Limb (tissue), 2 donors: Measurements from ENCODE around the gene BCAP29.
"Not testable (repeated sequence)": the region's sequence is repeated elsewhere in the genome, so short reads cannot be mapped to it uniquely, and the experiment has no call there.

Experiments used
- DNase-seq, 2 donors: peaks; one replicate each; pipeline ENCODE4 v3.0.0-alpha.2; 2016; ENCODE audit errors: extremely low spot score in 2 of 2

BCAP29 gene

GRCh38 chr7:107579885-107580715, at the start of gene BCAP29:
BCAP29 (plus strand) TSS chr7:107580246; CDS start chr7:107580773, 527 bp downstream.
- peak; percentile 78 to 83 for DNase-seq

DNA sequence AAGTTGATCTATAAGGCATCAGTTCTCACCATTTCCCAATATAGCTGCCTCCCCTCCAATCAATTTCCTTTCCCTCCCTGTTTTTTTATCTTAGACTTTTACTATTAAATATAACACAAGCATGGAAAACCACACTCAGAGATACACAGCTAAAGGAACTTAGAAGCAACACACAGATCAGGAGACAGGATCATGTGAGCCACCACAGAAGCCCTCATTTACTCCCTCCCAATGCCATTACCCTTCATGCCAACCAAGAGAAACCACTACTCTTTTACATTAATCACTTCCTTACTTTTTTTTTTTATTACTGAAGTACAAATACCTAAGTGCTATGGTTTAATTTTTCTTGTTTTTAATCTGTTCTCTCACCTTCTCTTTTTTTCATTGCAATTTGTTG, 49.3 kb upstream of the BCAP29 start:
- no peak for DNase-seq

GRCh38 chr7:107534139-107534538, 45.9 kb upstream of the BCAP29 start:
- no peak for DNase-seq

GRCh38 chr7:107537228-107537627, 42.8 kb upstream of the BCAP29 start:
- not testable (repeated sequence) for DNase-seq

DNA sequence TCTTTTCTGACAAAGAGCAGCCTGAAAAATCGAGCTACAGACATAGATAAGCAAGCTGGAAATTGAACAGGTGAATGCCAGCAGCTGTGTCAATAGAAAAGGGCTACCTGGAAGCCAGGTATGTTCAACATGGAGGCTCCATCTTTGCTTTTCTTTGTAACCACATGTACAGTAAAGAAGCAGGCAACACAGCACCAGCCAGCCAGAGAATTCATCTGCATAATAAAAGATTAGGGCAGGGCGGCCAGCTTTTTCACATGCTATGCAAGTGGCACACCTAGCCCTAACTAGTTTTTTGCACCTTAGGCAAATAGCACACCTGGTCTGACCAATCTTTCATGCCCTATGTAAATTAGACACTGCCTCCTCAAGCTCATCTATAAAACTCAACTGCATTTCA, 42.0 kb upstream of the BCAP29 start:
- no peak for DNase-seq

- no peak for DNase-seq
Observed at GRCh38 chr7:107543338-107543993, 36.6 kb upstream of the BCAP29 start.

GRCh38 chr7:107544848-107545591, 35.0 kb upstream of the BCAP29 start:
- DNase-seq, result no peak

- no peak for DNase-seq
Observed at GRCh38 chr7:107551936-107552335, 28.1 kb upstream of the BCAP29 start.

DNA sequence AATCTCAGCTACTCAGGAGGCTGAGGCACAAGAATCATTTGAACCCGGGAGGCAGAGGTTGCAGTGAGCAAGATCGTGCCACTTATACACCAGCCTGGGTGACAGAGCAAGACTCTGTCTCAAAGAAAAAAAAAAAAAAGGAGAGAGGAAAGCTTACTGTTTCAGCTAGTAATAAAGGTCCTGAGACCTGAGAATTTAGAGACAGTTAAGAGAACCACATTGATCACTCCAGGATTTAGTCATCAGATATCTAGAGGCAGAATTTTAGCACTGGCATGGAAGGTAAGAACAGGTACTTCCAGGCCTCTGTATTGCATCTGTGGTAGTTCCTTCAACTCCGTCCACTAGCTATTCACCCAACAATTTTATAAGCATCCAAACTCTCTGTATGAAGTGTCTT, 24.2 kb upstream of the BCAP29 start:
- no peak for DNase-seq

GRCh38 chr7:107559864-107560263, 20.2 kb upstream of the BCAP29 start:
- no peak for DNase-seq

- DNase-seq, result no peak
Observed at GRCh38 chr7:107560898-107561516, 19.0 kb upstream of the BCAP29 start.

DNA sequence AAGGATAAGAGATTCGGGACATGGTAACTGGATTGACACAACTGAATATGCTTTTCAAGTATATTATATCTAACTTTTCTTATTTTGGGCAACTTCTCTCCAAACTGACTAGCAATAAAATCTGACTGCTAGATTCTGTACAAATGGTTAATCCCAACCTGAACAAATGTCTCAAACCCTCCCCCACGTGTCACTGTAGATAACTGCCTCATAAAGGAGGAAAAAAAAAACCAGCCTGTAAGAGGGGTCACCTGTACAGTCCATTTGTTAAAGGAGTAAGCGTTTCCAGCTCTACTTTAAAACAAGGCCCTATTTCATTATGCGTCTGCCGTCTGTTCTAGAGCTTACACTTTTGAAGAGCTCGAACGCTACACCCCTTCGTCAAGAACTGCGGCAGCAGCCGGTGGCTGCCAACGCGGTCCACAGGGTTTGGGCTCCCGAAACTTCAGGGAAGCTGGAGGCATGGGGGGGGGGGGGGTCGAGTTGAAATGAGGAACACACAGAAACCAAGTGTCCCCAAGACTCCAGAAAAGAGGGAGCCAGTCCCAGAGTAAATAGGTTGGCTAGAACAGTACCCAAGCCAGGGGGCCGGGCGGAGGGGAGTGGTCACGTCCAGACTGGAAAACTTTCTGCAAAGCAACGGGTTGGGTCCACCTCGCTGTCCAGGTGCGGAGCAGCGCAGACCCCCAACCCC, 16.8 kb upstream of the BCAP29 start:
- DNase-seq, result peak in 1 of 2 donors; percentile 22

GRCh38 chr7:107563775-107564552, 16.1 kb upstream of the BCAP29 start, which contains the start of the genes COG5 and DUS4L:
COG5 (minus strand) TSS chr7:107563920; CDS start chr7:107563896, 24 bp downstream.
DUS4L (plus strand) TSS chr7:107563971; CDS start chr7:107567071, 3,100 bp downstream.
- DNase-seq, result peak; percentile 79 to 95

DNA sequence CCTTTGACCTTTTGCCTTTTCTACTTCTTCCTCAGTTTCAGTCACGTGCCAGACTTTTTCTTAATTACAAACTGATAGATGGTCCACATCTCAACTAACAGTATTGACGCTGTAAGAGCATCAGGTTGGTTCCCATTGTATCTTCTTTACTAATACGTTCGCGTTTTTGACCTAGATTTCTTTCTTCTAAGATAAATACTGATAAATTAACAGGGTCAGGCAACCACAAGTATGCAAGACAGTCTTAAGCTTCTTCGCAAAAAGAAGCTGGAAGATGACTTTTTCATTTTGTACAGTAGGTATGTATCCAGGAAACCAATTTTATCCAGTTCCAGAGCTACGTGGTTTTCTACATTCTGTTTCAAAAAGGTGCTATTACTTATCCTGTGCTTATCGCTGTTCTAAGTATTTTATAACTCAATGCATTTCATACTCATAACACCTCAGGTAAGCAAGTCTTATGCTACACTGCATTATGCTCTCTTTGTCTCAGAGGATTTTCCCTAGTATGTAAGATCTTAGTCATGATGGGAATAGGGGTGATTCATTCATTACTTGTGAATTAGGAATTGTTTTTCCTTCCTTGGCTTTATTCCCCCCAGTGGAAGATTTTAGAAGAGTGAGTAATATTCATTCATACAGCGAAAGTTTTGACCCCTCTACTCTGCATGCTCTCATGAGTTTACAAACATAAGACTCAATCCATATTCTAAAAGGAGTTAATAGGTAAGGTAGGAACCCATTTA, 15.3 kb upstream of the BCAP29 start:
- DNase-seq, result no peak

GRCh38 chr7:107570298-107570697, 9.7 kb upstream of the BCAP29 start:
- no peak for DNase-seq

DNA sequence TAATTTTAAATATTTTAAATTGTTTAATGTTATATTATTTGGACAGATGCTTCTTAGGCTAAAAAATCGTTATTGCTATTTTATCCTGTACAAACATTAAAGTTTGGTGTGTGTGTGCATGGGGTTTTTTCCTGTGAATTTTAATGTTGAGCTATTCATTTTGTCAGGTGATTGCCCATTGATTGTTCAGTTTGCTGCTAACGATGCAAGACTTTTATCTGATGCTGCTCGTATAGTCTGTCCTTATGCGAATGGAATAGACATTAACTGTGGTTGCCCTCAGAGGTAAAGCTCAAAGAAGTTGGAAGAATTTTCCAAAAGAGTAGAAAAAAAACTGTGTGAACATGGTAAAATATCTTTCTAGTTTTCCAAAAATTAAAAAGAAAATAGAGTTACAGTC, 6.5 kb upstream of the BCAP29 start:
- no peak for DNase-seq

DNA sequence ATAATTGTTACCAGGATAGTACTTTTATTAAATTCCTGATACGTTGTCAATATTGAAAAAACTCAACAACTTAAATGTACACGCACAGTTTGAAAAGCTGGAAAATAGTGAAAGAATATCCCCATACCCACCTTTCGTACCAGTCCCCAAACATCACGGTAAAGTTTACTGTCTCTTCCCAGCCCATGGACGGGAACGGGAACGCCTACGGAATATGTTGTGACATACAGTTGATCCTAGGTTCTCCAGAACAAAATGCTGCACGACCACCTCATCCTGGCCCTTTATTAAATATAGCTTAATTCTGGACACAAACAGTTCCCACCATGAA, 527 bp upstream of the BCAP29 start:
- no peak for DNase-seq

DNA sequence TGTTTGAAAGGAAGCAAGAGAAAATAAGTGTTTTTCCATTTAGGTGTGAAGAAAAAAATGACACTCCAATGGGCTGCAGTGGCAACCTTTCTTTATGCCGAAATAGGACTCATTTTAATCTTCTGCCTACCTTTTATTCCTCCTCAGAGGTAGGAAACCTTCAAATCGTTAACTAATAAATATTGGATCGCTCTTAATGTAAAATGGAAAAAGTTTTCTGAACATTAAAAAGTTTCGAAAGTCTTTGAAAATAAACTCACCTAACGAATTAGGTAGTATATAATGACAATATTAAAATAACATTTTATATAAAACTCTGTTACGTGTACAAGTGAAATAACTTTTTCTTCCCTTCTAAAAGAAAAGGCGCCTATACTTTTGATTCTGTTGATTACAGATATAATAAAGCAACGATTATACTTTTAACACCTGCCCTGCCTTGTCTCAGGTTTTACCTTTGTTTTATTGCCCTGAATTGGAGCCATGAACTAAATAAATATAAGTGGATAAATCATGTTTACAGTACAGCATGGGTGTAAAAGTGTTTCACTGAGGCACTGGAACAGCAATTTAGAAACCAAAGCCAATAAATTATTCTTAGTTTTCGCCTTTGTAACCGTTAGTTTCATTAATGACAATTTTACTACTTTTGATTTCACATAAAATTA, 804 bp downstream of the BCAP29 start:
- DNase-seq, result no peak
